Measurements from ENCODE around the gene LMF1.
A peak's percentile ranks its signal among the peaks of the same experiment; 100 is the strongest.
"Not testable (repeated sequence)": the region's sequence is repeated elsewhere in the genome, so short reads cannot be mapped to it uniquely, and the experiment has no call there.

Gene LMF1

DNA sequence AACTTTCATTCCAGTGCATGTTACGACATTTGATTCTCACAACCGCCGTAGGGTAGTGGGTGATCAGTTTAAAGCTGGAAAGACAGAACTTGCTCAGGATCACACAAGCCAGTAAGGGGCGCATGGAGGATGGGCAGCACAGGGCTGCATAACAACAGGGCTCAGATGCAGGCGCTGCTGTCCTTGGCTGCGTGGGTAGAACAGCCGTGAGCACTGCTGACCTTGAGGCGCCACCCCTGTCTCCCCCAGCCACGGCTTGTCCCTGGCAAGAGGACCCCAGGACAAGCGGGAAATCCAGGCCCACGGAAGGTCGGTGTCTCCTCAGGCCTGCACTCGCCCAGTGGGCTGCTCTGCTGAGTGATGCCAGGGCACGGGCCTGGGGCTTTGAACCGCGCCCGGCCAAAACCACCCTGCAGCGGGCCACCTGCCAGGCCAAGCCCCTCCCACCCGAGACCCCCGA, 84.7 kb downstream of the LMF1 start:
- DNase-seq = peak in 15 of 51 donors; percentile 7 to 69 (median 37)

DNA sequence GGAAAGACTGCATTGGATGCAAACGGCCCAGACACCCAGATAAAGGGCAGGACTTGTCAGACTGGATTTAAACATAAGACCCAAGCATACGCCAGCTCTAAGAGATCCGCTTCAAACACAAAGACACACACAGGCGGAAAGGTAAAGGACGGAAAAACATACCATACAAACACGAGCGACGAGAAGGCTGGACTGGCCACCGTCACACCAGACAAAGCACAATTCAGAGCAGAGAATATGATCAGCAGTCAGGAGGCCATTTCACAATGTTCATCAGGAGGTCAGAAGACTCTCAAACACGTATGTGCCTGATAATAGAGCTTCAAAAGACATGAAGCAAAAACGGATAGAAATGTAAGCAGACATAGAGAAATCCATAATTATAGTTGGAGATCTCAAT, 85.4 kb downstream of the LMF1 start:
- peak in 2 of 51 donors; percentile 7 to 49 for DNase-seq

DNA sequence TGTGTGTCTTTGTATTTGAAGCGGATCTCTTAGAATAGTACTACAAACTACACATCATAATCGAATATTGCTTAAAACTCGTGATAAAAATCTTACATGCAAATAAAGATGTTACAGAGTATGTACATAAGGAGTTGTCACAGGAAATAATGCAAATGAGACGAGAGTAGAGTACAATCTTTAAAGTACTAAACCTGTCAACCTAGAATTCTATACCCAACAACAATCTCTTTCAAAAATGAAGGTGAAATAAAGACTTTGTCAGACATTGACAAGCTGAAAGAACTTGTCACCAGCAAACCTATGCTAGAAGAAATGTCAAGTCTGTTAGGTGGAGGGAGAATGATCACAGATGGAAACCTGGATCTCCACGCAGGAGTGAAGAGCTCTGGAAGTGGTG, 86.6 kb downstream of the LMF1 start:
- no peak for DNase-seq

DNA sequence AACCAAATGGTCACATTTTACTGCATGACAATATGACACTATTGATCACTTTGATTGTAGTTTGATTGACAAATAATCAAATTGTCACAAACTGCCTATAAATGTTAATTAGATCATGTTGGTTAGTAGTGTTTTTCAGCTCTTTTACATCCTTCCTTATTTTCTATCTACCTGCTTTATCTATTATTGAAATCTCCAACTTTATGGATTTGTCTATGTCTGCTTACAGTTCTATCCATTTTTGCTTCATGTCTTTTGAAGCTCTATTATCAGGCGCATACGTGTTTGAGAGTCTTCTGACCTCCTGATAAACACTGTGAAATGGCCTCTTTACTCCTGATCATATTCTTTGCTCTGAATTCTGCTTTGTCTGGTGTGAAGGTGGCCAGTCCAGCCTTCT, 87.0 kb downstream of the LMF1 start:
- no peak for DNase-seq

DNA sequence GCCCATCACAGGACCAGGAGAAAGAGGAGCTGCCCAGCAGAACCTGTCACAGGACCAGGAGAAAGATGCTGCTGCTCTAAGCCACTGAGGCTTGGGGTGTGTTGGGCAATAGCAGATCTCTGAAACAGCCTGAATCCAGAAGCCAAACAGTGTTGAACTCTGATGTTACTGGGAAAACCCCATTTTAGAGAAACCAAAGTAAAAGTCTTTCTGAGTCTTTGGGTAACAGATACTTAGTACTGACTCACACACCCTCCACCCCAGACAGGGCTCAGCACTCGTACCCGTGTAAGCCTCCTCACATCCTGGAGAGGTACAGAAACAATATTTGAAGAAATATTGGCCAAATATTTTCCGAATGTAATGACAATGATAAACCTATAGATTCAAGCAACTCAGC, 87.4 kb downstream of the LMF1 start:
- no peak for DNase-seq

DNA sequence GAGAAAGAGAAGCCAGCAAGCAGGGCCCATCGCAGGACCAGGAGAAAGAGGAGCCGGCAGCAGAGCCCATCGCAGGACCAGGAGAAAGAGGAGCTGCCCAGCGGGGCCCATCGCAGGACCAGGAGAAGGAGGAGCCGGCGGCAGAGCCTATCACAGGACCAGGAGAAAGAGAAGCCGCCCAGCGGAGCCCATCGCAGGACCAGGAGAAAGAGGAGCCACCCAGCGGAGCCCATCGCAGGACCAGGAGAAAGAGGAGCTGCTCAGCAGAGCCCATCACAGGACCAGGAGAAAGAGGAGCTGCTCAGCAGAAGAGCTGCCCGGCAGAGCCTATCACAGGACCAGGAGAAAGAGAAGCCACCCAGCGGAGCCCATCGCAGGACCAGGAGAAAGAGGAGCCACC, 88.1 kb downstream of the LMF1 start:
- DNase-seq = not testable (repeated sequence)

DNA sequence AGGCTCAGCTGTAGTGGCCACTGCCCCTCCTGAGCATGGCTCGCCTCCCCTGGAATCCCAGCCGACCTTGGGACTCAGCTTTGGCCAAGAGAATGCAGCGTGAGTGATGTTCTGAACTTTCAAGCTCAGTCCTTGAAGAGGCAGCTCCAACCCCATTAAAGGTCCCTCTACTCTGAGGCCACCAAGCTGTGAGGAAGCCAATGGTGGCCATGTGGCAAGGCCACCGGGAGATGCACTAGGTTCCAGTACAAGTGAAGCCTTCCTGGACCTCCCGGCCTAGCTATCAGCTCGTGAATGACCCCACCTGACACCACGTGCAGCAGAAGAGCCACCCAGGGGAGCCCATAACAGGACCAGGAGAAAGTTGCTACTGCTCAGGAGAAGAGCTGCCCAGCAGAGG, 88.5 kb downstream of the LMF1 start:
- DNase-seq = no peak

DNA sequence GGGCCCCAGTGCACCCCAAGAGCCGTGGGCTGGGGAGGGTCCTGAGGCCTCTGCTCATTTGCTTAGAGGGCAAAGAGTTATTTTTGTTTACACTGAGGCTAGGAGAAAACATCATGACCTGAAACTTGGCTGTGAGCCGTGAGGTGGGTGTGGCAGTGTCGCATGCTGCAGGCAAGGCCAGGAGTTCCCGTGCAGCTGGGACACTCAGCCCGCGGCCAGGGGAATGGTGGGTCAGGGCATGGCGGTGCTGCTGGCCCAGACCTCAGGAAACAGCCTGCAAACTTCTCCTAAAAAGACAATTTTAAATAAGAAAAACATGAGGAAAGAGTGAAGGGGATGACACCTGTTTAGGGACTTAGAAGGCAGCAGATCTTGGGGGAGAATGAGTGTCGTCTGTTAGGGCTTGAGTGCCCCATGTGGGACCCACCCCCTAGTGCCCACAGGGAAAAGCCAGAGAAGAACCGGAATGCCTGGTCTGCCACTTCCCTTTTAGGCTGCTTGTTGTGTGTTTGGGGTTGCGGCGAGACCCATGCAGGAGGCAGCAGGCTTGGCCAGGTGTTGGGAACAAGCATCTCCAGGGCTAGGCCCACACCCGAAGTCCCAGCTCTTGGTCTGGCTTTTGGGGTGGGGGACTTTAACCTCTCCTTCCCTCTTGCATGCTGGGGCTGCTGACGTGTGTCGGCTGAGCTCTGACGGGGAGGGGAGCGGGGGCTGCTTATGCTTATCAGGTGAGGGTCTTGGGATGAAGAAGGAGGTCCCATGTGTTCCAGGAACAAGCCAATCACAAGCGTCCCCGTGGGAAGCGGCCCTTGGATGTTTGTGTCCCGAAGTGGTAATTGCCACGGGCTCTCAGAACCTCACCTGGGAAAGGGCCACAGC, 89.3 kb downstream of the LMF1 start:
- DNase-seq = no peak

DNA sequence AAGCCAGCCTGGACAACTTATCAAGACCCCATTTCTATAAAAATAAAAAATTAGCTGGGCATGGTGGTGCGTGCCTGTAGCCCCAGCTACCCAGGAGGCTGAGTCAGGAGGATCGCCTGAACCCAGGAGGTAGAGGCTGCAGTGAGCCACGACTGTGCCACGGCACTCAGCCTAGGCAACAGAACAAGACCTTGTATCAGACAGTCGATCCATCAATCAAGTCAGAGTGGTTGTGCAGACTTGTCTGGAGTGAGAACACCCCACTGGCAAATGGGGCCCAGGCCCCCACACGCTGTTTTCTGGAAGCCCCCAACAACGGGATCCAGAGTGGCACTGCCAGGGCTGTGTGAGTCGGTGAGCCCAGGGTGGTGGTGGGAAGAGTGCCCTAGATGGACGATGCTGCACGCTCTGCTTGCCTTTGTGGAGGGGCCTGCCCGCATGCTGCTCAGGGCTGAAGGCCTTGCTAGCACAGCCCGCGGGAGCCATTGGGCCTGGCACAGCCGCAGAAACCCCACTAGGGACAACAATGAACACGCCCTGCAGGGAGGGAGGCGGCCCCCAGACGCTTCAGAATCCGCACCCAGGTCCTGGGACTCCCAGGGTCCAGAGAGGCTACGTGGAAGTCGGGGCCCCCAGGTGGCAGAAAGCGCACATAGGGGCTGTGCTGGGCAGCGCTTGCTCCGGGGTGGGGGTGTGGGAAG, 90.2 kb downstream of the LMF1 start:
- DNase-seq = no peak

DNA sequence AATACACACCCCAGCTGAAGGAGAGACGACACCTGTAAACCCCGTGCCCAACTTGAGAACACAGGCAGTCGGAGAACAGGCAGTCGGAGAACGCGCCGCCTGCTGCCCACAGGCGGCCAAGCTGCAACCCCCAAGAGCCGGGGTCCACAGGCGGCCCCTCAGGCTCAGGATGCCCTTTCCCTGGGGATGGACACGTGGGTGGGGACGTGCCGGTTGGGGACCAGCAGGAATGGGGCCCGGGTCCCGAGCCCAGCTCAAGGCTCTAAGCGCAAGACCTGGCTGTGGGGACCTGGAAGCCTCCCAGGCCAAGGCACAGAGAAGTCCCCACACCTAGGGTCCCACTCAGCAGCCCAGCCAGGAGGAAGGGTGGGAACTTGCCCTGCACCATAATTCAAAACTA, 90.8 kb downstream of the LMF1 start:
- no peak for DNase-seq

DNA sequence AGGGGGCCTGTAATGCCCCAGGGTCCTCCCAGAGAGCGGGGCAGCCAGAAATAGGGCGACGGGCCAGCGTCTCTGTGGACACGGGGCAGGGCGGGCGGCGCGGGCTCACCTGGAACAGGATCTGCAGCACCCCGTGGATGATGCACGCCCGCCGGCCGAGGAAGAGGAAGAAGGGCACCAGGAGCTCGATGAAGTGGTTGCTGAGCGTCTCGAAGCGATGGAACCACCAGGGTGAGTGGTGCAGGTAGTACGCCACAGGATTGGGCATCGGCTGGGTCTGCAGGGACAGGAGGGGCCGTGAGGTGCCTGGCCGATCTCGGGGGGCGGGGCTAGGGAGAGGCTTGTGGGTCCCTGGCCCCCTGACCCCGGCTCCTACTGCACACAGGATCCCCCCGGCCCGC, 91.3 kb downstream of the LMF1 start:
- DNase-seq = no peak

DNA sequence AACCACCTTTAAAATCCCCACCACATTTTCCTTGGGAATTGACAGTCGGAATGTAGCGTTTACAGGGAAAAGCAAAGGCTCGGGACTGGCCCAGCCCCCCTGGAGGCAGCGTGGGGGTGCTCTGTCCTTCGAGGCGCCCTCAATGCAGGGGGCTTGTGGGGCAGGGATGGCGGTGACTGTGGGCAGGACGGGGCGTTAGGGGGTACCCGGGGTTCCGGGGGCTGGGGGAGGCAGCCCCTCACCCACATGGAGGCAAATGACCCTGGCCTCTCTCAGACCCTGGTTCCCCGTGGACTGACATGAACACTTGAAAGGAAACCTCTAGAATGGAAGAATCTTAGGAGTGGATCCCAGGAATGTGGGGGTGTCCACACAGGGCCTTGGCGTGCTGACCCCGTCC, 91.9 kb downstream of the LMF1 start:
- no peak for DNase-seq

DNA sequence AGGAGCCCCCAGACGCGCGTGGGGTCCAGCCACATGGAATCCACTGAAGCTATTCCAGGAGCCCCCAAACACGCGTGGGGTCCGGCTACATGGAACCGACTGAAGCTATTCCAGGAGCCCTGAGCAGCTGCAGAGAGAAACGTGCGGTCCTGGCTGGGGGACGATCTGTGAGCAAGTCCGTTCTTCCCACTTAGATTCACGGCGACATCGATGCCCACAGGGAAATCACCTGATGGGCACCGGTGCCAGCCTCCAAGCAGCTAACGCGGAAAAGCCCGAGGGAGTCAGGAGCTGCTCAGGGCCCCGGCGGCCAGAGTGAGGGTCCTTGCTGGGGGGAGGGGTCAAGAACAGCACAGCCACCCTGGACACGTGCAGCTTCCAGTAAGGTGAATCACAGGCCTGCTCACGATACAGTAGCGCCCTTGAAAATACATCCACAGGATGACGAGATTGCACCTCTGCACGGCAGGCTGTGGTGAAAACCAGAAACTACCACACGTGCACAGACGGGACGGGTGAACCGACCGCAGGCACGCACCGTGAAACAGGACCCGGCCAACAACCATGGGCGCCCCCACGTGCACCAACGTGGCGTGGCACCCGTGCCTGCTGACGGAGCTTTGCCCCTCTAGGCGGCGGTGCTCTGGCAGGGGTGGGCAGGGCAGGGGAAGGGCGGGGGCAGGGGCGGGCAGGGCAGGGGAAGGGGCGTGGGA, 92.6 kb downstream of the LMF1 start:
- DNase-seq = no peak

DNA sequence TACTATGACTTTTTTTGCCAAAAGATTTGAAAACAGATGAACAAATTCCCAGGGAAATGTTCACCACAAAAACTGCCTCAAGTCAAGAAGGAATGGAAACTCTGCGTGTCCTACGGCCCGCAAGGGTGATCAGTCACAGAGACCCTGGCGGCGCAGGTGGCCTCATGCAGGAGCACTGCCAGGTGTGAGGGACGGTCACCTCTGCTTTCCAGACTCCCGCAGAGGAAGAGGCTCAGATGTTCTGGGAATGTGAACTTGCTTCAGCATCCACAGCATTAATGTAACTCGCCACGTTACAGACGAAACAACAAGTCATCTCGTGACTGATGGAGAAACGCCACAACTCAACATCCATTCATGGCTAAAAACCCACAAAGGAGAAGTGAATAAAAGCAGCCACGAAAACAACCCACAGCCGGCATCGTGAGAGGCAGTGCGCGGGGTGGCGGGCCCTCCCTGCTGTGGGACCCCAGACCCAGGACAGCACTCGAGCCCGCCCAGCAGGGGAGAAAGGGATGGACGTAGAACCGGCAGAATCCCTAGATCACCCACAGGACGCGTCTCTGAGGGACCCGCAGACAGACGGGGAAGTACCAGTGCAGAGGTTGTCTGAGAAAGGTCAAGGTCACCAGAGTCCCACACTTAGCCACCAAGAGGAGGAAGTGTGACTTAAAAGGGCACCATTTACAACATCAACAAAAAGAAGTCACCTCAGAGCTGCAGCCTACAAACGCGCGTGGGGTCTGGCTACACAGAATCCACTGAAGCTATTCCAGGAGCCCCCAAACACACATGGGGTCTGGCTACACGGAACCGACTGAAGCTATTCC, 93.3 kb downstream of the LMF1 start:
- no peak for DNase-seq

DNA sequence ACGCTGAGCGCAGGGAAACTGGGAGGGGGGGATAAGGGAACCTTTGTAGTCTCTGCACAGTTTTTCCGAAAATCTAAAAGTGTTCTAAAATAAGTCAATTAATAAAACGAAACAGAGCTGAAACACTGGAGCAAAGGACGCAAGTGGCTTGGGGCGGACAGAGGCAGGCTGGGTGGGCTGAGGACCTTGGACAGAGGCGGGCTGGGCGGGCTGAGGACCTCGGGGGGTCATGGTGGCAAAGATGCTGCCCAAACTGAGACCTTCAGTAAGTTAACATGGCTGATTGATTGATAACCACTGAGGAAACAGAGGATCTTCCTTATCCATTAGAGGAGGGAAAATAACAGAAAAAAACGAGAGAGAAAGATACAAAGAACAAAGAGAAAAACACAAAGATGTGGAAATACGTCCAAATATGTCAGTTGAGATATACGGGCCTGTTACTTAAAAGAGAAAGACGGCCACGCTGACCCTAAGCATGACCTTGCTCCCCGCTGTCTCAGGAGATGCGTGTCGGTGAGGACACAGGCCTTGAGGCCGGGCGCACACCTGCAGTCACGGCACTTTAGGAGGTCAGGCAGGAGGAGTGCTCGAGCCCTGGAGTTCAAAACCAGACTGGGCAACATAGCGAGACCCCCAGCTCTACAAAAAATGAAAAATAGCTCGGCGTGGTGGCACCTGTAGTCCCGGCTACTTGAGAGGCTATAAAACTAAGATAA, 94.1 kb downstream of the LMF1 start:
- no peak for DNase-seq

DNA sequence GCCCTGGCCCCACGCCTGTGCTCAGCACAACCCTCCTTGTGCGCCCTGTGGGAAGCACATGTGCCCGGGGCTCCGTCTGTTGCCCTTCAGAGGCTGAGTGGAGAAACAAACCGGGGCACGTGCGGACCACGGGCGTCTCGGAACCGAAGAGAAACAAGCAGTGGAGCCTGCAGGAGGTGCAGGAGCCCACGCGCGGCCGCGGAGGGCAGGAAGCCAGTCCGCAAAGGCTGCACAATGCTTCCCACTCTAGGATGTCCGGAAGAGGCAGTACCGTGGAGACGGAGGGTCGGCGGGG, 94.8 kb downstream of the LMF1 start:
- DNase-seq = no peak

DNA sequence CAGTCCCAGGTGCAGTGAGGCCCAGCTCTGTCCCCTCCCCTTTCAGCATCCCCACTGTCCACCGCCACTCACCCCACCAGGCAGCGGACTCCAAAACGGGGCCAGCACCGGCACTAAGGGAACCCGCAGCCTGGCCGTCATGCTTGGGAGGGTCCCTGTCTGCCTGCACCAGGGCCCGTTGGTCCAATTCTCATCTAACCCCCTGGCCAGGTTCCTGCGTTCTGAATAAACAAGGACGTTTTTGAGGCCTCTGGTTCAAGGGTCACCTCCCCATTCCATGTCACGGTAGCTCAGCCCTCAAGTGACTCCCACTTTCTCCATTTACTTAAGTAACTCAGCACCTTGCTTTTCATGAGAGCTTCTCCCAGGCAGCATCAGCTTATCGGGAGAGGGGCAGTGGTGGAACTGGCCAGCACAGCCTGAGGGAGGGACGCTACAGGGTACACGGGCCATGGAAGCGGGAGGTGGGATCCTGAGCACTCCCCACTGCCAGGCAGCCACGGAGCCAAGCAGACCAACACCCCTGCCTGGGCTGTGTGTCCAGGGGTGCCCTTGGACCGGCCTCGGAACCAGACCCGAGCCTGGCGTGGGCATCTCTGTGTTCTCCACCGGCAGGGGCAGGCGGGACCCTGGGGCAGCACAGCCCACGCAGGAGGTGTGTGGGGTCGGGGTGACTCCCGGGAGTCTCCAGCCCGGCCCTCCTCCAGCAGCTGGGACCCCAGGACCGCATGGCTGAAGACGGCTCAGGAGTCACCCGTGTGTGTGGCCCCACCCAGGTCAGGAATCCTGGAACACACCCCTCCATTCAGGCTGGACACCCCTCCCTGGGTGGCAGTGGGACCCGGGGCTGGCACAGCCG, 95.4 kb downstream of the LMF1 start:
- DNase-seq = no peak

DNA sequence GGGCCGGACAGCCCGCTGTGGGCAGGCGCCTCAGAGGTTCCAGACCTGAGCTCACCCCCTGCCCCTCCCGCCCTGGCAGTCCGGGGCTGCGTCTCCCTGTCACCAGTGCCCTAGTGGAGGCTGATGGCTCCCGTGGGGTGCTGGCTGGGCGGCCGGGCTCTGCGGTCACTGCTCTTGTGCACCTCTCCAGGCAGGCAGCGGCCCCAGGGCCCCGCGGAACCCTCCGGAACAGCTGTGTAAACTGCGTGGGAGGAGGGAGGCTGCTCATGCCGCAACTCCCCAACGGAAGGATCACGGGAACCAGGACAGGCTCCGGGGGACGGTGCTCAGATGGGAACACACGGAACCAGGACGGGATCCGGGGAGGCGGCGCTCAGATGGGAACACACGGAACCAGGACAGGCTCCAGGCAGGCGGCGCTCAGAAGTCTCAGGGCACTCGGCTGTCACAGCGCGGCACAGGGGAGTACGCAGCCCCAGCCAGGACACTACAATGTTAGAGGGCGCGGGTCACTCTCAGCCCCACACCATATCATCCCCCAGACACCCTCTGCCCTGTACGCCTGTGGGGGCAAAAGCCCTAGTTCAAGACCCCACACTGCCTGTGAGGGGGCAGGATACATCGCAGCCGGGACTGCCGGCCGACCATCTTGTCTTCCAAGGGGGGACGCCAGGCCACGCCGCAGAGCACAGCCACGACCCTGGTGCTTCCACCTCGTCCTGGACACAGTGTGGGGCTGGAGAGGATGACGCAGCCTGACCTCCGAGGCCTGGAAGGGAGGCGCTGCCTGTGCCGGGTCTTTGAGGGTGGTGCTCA, 96.2 kb downstream of the LMF1 start:
- DNase-seq = no peak

DNA sequence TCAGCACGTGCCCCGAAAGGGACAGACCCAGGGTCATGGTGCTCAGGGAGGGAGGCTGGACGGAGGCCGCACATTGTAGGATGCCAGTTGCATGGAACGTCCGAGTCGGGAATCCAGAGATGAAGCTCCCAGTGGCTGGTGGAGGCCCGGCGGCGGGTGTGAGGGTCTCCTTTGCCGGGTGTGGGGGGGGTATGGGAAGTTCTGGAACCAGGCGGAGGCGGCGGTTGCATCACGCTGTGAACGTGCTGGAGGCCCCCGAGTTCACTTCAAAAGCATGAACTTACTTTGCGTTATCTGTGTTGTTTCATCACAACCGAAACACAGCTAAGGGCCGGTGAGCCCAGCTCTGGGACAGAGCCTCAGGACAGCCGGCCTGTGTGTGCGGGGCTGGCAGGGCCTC, 96.9 kb downstream of the LMF1 start:
- no peak for DNase-seq

All from hypothalamus (tissue), 51 donors.